Esophagus muscularis mucosa (tissue), 4 donors: ENCODE results near the gene STAT6. TPM values are rescaled to one million over a fixed set of nuclear protein-coding genes. Genes with fewer than 3 reads are reported as not detected.

ENCODE experiments used
- DNase-seq: peaks from one replicate; pipeline ENCODE4 v3.0.0-alpha.2; 2017; ENCODE audit errors: extremely low spot score
- H3K27ac ChIP-seq, 4 donors: fragments of 200-600 bp; sonication (generic); replicated peaks in 1 of 4; 1 replicate in 3 of 4; 2 replicates in 1 of 4; pipeline ENCODE4 v1.5.1; 2016 to 2019; ENCODE audit warnings: mild to moderate bottlenecking in 1 of 4
- H3K27me3 ChIP-seq, 4 donors: fragments of 200-600 bp; sonication (generic); one replicate each; pipeline versions ENCODE4 v1.5.1 to v1.6.0; 2016 to 2019
- H3K36me3 ChIP-seq, 4 donors: fragments of 200-600 bp; sonication (generic); one replicate each; pipeline ENCODE4 v1.5.1; 2016 to 2019
- H3K4me1 ChIP-seq, 4 donors: fragments of 200-600 bp; sonication (generic); one replicate each; pipeline ENCODE4 v1.5.1; 2016 to 2019
- H3K4me3 ChIP-seq, 4 donors: fragments of 200-600 bp; sonication (generic); 1 replicate in 2 of 4; 2 replicates in 2 of 4; pipeline ENCODE4 v1.5.1; 2016 to 2019; ENCODE audit warnings: mild to moderate bottlenecking in 4 of 4, moderate library complexity in 1 of 4
- H3K9me3 ChIP-seq, 4 donors: fragments of 200-600 bp; sonication (generic); 1 replicate in 3 of 4; 2 replicates in 1 of 4; pipeline ENCODE4 v1.5.1; 2016 to 2019
- EP300 ChIP-seq: sonication (generic); formaldehyde crosslinking; IDR thresholded peaks from one replicate; pipeline ENCODE4 v1.6.1; 2017; ENCODE audit warnings: antibody characterized with exemption
- POLR2A ChIP-seq: fragments of 450-650 bp; IDR thresholded peaks from one replicate; pipeline ENCODE4 v1.6.1; 2017; ENCODE audit warnings: antibody characterized with exemption, moderate library complexity, mild to moderate bottlenecking, low read depth
- POLR2AphosphoS5 ChIP-seq, 2 donors: sonication (generic); formaldehyde crosslinking; IDR thresholded peaks; one replicate each; pipeline ENCODE4 v1.6.1; 2017; ENCODE audit warnings: antibody characterized with exemption in 2 of 2
- WGBS: methylation state at CpG from one replicate; pipeline ENCODE4 v1.1.5; 2018; 5-methylcytosine and 5-hydroxymethylcytosine counted together
- intact Hi-C: fragments of 100-400 bp; cut with DNase I; formaldehyde crosslinking; loops from one replicate; pipeline ENCODE4 v1.15.1; 2023
- total RNA-seq, 4 donors: library from RNA; depleted of rRNA; stranded (reverse); fragments of >200 nt; gene quantifications; one replicate each; pipeline versions ENCODE4 v1.1.0 to v1.2.1, GENCODE V29; 2016
- TF ChIP-seq, protein P1 (sequence below), 3 experiments: fragments of 200-600 bp in 2 of 3; fragments of 450-650 bp in 1 of 3; sonication (generic) in 2 of 3; IDR thresholded peaks; one replicate each; pipeline ENCODE4 v1.5.1; 2017 to 2019; ENCODE audit warnings: antibody characterized with exemption in 3 of 3, mild to moderate bottlenecking in 2 of 3, moderate library complexity in 1 of 3

STAT6 gene
- total RNA-seq, 4 donors from 2014 or later = 111 to 168 (median 157) TPM

DNA sequence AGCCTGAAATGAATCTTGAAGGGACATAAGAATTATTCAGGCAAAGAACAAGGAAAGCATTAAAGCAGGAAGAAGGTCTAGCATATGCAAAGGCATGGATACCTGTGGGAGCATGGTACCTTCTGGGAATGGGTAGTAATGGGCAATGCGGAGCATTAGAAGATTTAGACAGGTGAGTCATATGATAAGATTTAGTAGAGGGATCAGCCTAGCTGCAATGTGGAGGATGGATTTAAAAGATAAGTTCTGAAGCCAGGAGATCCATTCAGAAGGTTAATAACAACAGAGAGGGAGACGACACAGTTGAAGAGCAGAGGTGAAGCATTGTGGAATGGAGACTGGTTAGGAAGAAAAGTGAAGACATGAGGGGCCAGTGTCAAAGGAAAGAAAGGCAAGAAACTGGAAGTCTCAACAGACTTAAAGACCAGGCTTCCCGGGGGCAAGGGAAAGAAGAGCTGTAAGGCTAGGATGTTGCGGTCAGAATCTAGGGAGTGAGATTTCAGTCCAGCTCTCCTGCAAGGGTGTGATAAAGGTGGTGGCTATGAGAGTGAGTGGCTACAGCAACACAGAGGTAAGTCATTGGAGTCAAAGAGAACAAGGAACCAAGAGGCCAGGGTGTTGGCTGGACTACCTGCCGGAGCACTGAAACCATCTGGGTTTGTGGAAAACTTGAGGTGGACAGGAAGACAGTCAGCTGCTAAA, 5.6 kb upstream of the STAT6 start:
- H3K9me3 ChIP-seq = no peaks in the 10 kb centered on the region
- WGBS = 94% methylated on average over 5 of the region's 5 CpGs
- TF ChIP-seq POLR2AphosphoS5 (IDR thresholded peaks at IDR 0.05) (no peak), POLR2A (no peak), EP300 (no peak)
- TF ChIP-seq, protein P1, sequence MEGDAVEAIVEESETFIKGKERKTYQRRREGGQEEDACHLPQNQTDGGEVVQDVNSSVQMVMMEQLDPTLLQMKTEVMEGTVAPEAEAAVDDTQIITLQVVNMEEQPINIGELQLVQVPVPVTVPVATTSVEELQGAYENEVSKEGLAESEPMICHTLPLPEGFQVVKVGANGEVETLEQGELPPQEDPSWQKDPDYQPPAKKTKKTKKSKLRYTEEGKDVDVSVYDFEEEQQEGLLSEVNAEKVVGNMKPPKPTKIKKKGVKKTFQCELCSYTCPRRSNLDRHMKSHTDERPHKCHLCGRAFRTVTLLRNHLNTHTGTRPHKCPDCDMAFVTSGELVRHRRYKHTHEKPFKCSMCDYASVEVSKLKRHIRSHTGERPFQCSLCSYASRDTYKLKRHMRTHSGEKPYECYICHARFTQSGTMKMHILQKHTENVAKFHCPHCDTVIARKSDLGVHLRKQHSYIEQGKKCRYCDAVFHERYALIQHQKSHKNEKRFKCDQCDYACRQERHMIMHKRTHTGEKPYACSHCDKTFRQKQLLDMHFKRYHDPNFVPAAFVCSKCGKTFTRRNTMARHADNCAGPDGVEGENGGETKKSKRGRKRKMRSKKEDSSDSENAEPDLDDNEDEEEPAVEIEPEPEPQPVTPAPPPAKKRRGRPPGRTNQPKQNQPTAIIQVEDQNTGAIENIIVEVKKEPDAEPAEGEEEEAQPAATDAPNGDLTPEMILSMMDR (IDR thresholded peaks at IDR 0.05) = no peak
- H3K4me3 ChIP-seq = no peak overlapping the region
- no peaks in the 10 kb centered on the region for H3K27me3 ChIP-seq
- H3K4me1 ChIP-seq = peaks cover 4 to 15% (median 10%) of the 10 kb centered on the region in 4 donors
- no peak for DNase-seq
- no peaks in the 10 kb centered on the region for H3K36me3 ChIP-seq
- H3K27ac ChIP-seq = no peak overlapping the region
- intact Hi-C loops = no loop called here

- no peak for DNase-seq
- intact Hi-C loops = loop anchor here (1.0 to 5.0 kb wide), 2 partner anchors 43 to 105 kb away; partner anchors contain the start of gene ZBTB39
- no peak for TF ChIP-seq EP300
- TF ChIP-seq, protein P1 (IDR thresholded peaks at IDR 0.05) = peak in 2 of 3 experiments; percentile 84 to 87
- Histone ChIP-seq H3K27me3 (no peaks in the 10 kb centered on the region), H3K36me3 (peaks cover 0 to 8% (median 7%) of the 10 kb centered on the region in 4 donors), H3K9me3 (no peaks in the 10 kb centered on the region), H3K4me3 (peak overlapping the region; percentile 67 to 82 (median 76)), H3K4me1 (peaks cover 17 to 41% (median 37%) of the 10 kb centered on the region in 4 donors), H3K27ac (peak overlapping the region; percentile 98 to 99 (median 98))
- 56% methylated on average over 9 of the region's 9 CpGs for WGBS
Observed at GRCh38 chr12:57112492-57113294, 1.5 kb upstream of the STAT6 start.

GRCh38 chr12:57110104-57111030, 795 bp downstream of the STAT6 start:
- Histone ChIP-seq H3K4me3 (peak overlapping the region; percentile 67 to 82 (median 76)), H3K27ac (peak overlapping the region; percentile 98 to 99 (median 98)), H3K36me3 (peaks cover 14 to 31% (median 30%) of the 10 kb centered on the region in 4 donors), H3K27me3 (no peaks in the 10 kb centered on the region), H3K9me3 (no peaks in the 10 kb centered on the region), H3K4me1 (peaks cover 17 to 61% (median 54%) of the 10 kb centered on the region in 4 donors)
- intact Hi-C loops = loop anchor here (2.0 to 5.0 kb wide), 2 partner anchors 22 to 103 kb away; partner anchors contain the start of genes NAB2 and ZBTB39
- DNase-seq = no peak
- TF ChIP-seq, protein P1 (IDR thresholded peaks at IDR 0.05) = no peak
- peak; percentile 54 to 64 for TF ChIP-seq POLR2AphosphoS5 (IDR thresholded peaks at IDR 0.05)
- TF ChIP-seq EP300 = no peak
- TF ChIP-seq POLR2A = no peak
- WGBS = 6% methylated on average over 11 of the region's 28 CpGs
